ENCODE results near the gene SLC9A9. TPM values are rescaled to one million over a fixed set of nuclear protein-coding genes. Genes with fewer than 3 reads are reported as not detected.

Gene SLC9A9
- total and polyA plus RNA-seq, 2 of the 8 experiments (the other 6 are each of a cell fraction or from before 2014, with no cell fraction given): 0.48 to 1.1 TPM

DNA sequence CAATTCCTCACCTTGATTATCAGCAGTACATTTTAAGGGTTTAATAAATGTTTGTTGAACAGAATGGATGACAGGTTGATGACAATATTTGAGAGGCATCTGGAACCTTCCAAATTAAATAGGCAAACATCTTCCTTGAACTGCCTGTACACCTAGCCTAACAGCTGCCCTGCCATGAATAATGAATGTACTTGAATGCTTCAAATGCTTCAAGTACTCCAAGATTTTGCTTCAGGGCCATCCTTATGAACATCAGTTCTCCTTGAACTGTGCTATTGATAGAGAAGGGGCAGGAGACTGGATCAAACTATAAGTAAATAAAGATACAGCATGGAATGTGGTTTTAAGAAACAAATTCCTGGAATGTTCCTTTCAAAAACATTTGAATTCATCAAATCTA is 591.9 kb downstream of the SLC9A9 start:
- no peak overlapping the region for H2BK15ac ChIP-seq (ENCODE audit: low read length)
- H4K8ac ChIP-seq (ENCODE audit: extremely low read depth, insufficient read depth, low read length): no peak overlapping the region
- H3K27ac ChIP-seq (ENCODE audit: low read depth, low read length): no peak overlapping the region
- no peak overlapping the region for H3K9ac ChIP-seq (replicated peaks in 1 of 4; ENCODE audit: extremely low read depth in 1 of 4, low read depth in 3 of 4, low read length in 3 of 4)
- no peak overlapping the region for H2AFZ ChIP-seq (ENCODE audit: low read length)
- no peaks in the 10 kb centered on the region for H3K4me1 ChIP-seq (replicated peaks in 1 of 4; ENCODE audit: control insufficient read depth in 3 of 4, insufficient read depth in 4 of 4, low read length in 3 of 4)
- DNase-seq (ENCODE audit: low read depth in 1 of 2, low spot score in 2 of 2) (no peak), FAIRE-seq (no peak)
- H3K4me2 ChIP-seq (ENCODE audit: insufficient read depth in 1 of 2, low read depth in 2 of 2, low read length in 2 of 2): no peak overlapping the region
- no peak overlapping the region for H3K56ac ChIP-seq (replicated peaks; ENCODE audit: insufficient read length, low read depth, low read length)
- H4K20me1 ChIP-seq (replicated peaks in 1 of 2; ENCODE audit: control insufficient read depth in 1 of 2, insufficient read depth in 2 of 2, low read length in 2 of 2): no peaks in the 10 kb centered on the region
- H2BK120ac ChIP-seq (replicated peaks; ENCODE audit: low read depth, low read length): no peak overlapping the region
- no peaks in the 10 kb centered on the region for H3K9me3 ChIP-seq (ENCODE audit: insufficient read depth in 2 of 2, low read depth in 1 of 2, low read length in 1 of 2)
- H2AK5ac ChIP-seq (ENCODE audit: low read depth, low read length): no peak overlapping the region
- no peaks in the 10 kb centered on the region for H3K23me2 ChIP-seq (ENCODE audit: low read depth, low read length)
- no peak overlapping the region for H2BK12ac ChIP-seq (ENCODE audit: low read depth, low read length)
- H3K4me3 ChIP-seq (ENCODE audit: extremely low read depth in 1 of 4, insufficient read depth in 2 of 4, low read depth in 3 of 4, low read length in 4 of 4): no peak overlapping the region
- no peaks in the 10 kb centered on the region for H3K36me3 ChIP-seq (ENCODE audit: control insufficient read depth in 2 of 4, insufficient read depth in 4 of 4, low read length in 3 of 4)
- no peak overlapping the region for H4K5ac ChIP-seq (ENCODE audit: insufficient read length, low read depth, low read length)
- no peaks in the 10 kb centered on the region for H3K79me2 ChIP-seq (ENCODE audit: control insufficient read depth in 1 of 2, insufficient read depth in 2 of 2, low read length in 2 of 2)
- ChIA-PET CTCF (ENCODE audit: partially characterized antibody) (interaction anchor here (1.2 kb wide), 2 partner anchors 9 to 14 kb away, joined by 3 read pairs; no protein-coding TSS in a partner anchor), POLR2A (ENCODE audit: partially characterized antibody) (no interaction called here)
- no peak for TF ChIP-seq GTF2F1 (IDR thresholded peaks at IDR 0.05; ENCODE audit: borderline replicate concordance, low read depth, low read length)
- TF ChIP-seq MAFK (IDR thresholded peaks at IDR 0.05; ENCODE audit: low read depth, low read length): no peak
- no peak for TF ChIP-seq NANOG (IDR thresholded peaks at IDR 0.05; ENCODE audit: insufficient read depth, low read depth, low read length, poor library complexity, severe bottlenecking)
- no peak for TF ChIP-seq JUND (IDR thresholded peaks at IDR 0.05; ENCODE audit: low read length)
- TF ChIP-seq RBBP5 (IDR thresholded peaks at IDR 0.05; ENCODE audit: borderline replicate concordance, low read depth, low read length): no peak
- TF ChIP-seq BRCA1 (IDR thresholded peaks at IDR 0.05; ENCODE audit: low read depth, low read length): no peak
- TF ChIP-seq, protein P1, sequence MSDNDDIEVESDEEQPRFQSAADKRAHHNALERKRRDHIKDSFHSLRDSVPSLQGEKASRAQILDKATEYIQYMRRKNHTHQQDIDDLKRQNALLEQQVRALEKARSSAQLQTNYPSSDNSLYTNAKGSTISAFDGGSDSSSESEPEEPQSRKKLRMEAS (IDR thresholded peaks at IDR 0.05): no peak
- no peak for TF ChIP-seq SP2 (IDR thresholded peaks at IDR 0.05; ENCODE audit: low read length)
- no peak for TF ChIP-seq TAF7 (optimal IDR thresholded peaks at IDR 0.05; ENCODE audit: borderline replicate concordance, low read depth, low read length)
- TF ChIP-seq SP1 (IDR thresholded peaks at IDR 0.05; ENCODE audit: low read depth, low read length): no peak
- TF ChIP-seq EZH2 (IDR thresholded peaks at IDR 0.05; ENCODE audit: low read depth, low read length, severe bottlenecking): no peak
- no peak for TF ChIP-seq RNF2 (IDR thresholded peaks at IDR 0.05; ENCODE audit: borderline replicate concordance, low read depth, low read length, missing control alignments, poor library complexity, severe bottlenecking)
- no peaks in the 10 kb centered on the region for H3K79me1 ChIP-seq (ENCODE audit: low read depth, low read length)
- H3K27me3 ChIP-seq (replicated peaks in 1 of 4; ENCODE audit: control insufficient read depth in 3 of 4, extremely low read depth in 1 of 4, insufficient read depth in 3 of 4, low read length in 3 of 4): no peaks in the 10 kb centered on the region
- H2BK5ac ChIP-seq (ENCODE audit: low read depth, low read length): no peak overlapping the region
- H3K23ac ChIP-seq (ENCODE audit: insufficient read length): no peak overlapping the region
- H4K91ac ChIP-seq (replicated peaks; ENCODE audit: insufficient read length, low read length): no peak overlapping the region
- no peak overlapping the region for H3K14ac ChIP-seq (ENCODE audit: insufficient read length)
- no peak overlapping the region for H2BK20ac ChIP-seq (ENCODE audit: low read length)
- no peak overlapping the region for H3K18ac ChIP-seq (ENCODE audit: extremely low read depth, low read length)
- H3K4ac ChIP-seq (replicated peaks; ENCODE audit: insufficient read length, low read depth, low read length): no peak overlapping the region
